Ectodermal cell (in vitro differentiated cells): ENCODE measurements around the gene LRRC38.

Experiments used
- H3K27ac ChIP-seq: 2 replicates; pipeline ENCODE4 v1.7.0; 2013; ENCODE audit warnings: mild to moderate bottlenecking, low read depth, low read length; ENCODE audit not compliant: insufficient read depth, poor library complexity, severe bottlenecking
- H3K27me3 ChIP-seq: 2 replicates; pipeline ENCODE4 v1.7.0; 2013; ENCODE audit warnings: mild to moderate bottlenecking, low read length; ENCODE audit not compliant: insufficient read depth, control insufficient read depth, poor library complexity, severe bottlenecking
- H3K36me3 ChIP-seq: one replicate; pipeline ENCODE4 v1.7.0; 2013; ENCODE audit warnings: low read length; ENCODE audit not compliant: control insufficient read depth, insufficient read depth
- H3K4me1 ChIP-seq: one replicate; pipeline ENCODE4 v1.7.0; 2013; ENCODE audit warnings: low read length; ENCODE audit not compliant: control insufficient read depth, insufficient read depth
- H3K4me3 ChIP-seq: 2 replicates; pipeline ENCODE4 v1.7.0; 2013; ENCODE audit warnings: low read depth, low read length, control low read depth; ENCODE audit not compliant: insufficient read depth
- H3K9me3 ChIP-seq: 2 replicates; pipeline ENCODE4 v1.7.0; 2013; ENCODE audit warnings: mild to moderate bottlenecking, low read length, moderate library complexity; ENCODE audit not compliant: control insufficient read depth
- WGBS, 2 experiments: methylation state at CpG; one replicate each; pipeline ENCODE4 v1.1.7; 2013; ENCODE audit warnings: missing lambda C conversion rate in 2 of 2; 5-methylcytosine and 5-hydroxymethylcytosine counted together

Gene LRRC38

DNA sequence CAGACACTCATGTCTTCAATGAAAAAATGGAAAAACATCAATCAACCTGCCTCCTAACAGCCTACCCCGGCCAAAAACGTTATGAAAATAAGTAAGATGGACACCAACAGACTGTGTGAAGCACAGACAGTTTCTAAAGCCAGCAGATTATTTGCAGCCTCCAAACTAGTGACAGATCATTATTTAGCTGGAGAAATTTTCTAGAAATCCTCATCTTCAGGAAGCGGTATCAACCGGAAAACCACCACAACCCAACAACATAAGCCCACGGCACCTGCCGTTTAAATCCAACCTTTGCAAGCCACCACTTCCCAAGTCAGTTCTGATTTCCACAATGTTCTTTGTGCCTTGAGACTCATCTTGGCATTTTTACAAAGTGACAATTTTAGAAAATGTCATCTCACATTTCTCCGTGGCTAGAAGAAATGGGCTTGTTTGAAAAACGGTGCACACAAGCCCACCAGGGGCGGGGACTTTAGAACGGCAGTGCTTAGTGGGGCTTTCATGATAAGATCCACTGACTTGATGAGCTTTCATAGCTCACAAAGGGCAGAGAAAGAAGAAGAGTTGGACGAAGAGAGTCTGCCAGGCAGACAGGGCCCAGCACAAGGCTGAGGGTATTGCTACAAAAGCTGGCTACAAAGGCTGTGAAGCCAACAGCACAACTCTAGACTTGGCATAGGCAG, 34.5 kb downstream of the LRRC38 start:
- no peak overlapping the region for H3K27ac ChIP-seq

DNA sequence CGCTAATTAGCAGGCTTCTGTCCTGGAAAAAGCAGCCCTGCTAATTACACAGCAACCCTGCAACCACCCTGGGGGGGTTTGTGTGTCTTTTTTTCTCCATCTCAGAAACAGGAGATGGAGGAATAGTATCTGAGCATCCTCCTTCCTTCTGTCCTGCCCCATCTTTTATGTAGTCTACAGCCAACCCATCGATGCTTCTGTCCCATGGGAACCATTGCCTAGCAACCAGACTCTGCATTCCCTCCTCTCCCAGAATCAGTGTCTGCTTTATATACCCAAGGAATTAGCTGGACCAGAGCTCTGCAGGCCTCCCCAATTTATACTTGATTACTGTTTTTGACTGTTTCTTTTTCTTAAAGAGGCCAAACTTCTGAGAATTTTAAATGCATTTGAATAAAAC, 35.1 kb downstream of the LRRC38 start:
- Histone ChIP-seq H3K4me3 (no peak overlapping the region), H3K4me1 (no peaks in the 10 kb centered on the region), H3K9me3 (no peaks in the 10 kb centered on the region), H3K27ac (no peak overlapping the region), H3K36me3 (no peaks in the 10 kb centered on the region), H3K27me3 (no peaks in the 10 kb centered on the region)
- WGBS, 2 experiments, result 81 to 87% methylated on average over 2 of the region's 2 CpGs

More for the DNA sequence above, 34.5 kb downstream of the LRRC38 start:
- Histone ChIP-seq H3K36me3 (no peaks in the 10 kb centered on the region), H3K4me3 (no peak overlapping the region), H3K27me3 (no peaks in the 10 kb centered on the region), H3K9me3 (no peaks in the 10 kb centered on the region), H3K4me1 (no peaks in the 10 kb centered on the region)
- WGBS, 2 experiments, result 86 to 87% methylated on average over 11 of the region's 11 CpGs

- Histone ChIP-seq H3K27ac (no peak overlapping the region), H3K4me1 (no peaks in the 10 kb centered on the region), H3K36me3 (no peaks in the 10 kb centered on the region), H3K4me3 (no peak overlapping the region), H3K9me3 (no peaks in the 10 kb centered on the region), H3K27me3 (no peaks in the 10 kb centered on the region)
- 43 to 48% methylated on average over 4 to 5 of the region's 5 CpGs for WGBS, 2 experiments
Observed at GRCh38 chr1:13469343-13469742, 44.5 kb downstream of the LRRC38 start.

- Histone ChIP-seq H3K27me3 (no peaks in the 10 kb centered on the region), H3K9me3 (no peaks in the 10 kb centered on the region), H3K36me3 (no peaks in the 10 kb centered on the region), H3K27ac (no peak overlapping the region), H3K4me1 (no peaks in the 10 kb centered on the region), H3K4me3 (no peak overlapping the region)
- 62 to 67% methylated on average over 1 of the region's 1 CpG for WGBS, 2 experiments
Observed at GRCh38 chr1:13465515-13465914, 48.3 kb downstream of the LRRC38 start.

DNA sequence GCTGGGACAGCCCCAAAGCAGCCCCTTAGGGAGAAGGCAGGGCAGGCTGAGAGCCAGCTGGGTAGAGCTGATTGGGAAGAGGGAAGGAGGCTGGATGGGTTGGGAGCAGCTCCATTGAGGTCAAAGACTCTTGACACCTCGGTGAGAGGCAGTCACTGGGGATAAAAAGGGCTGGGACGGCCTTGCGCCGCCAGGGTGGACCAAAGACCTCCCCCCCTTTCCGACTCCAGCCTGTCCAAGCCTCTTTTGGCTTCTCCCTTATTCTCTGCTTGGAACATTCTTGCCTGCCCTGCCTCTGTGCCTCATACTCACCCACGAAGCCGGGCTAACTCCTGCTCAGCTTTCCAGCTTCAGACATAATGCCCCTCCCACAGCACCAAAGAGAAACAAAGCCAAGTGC, 51.1 kb downstream of the LRRC38 start:
- H3K36me3 ChIP-seq, result no peaks in the 10 kb centered on the region
- H3K9me3 ChIP-seq, result no peaks in the 10 kb centered on the region
- H3K27ac ChIP-seq, result no peak overlapping the region
- 75 to 78% methylated on average over 7 of the region's 7 CpGs for WGBS, 2 experiments
- H3K4me1 ChIP-seq, result no peaks in the 10 kb centered on the region
- no peak overlapping the region for H3K4me3 ChIP-seq
- H3K27me3 ChIP-seq, result no peaks in the 10 kb centered on the region

- 79 to 93% methylated on average over 2 of the region's 2 CpGs for WGBS, 2 experiments
- no peak overlapping the region for H3K27ac ChIP-seq
- no peaks in the 10 kb centered on the region for H3K36me3 ChIP-seq
- peaks cover 2% of the 10 kb centered on the region for H3K9me3 ChIP-seq
- H3K27me3 ChIP-seq, result no peaks in the 10 kb centered on the region
- no peak overlapping the region for H3K4me3 ChIP-seq
- no peaks in the 10 kb centered on the region for H3K4me1 ChIP-seq
Observed at GRCh38 chr1:13461977-13462376, 51.8 kb downstream of the LRRC38 start.

GRCh38 chr1:13456904-13457532, 56.8 kb downstream of the LRRC38 start:
- no peaks in the 10 kb centered on the region for H3K27me3 ChIP-seq
- no peaks in the 10 kb centered on the region for H3K36me3 ChIP-seq
- H3K4me3 ChIP-seq, result no peak overlapping the region
- H3K9me3 ChIP-seq, result peaks cover 2% of the 10 kb centered on the region
- 79 to 80% methylated on average over 15 of the region's 15 CpGs for WGBS, 2 experiments
- no peak overlapping the region for H3K27ac ChIP-seq
- H3K4me1 ChIP-seq, result no peaks in the 10 kb centered on the region

GRCh38 chr1:13451399-13451965, 62.3 kb downstream of the LRRC38 start:
- H3K9me3 ChIP-seq, result no peaks in the 10 kb centered on the region
- H3K27ac ChIP-seq, result no peak overlapping the region
- no peak overlapping the region for H3K4me3 ChIP-seq
- no peaks in the 10 kb centered on the region for H3K4me1 ChIP-seq
- H3K36me3 ChIP-seq, result no peaks in the 10 kb centered on the region
- H3K27me3 ChIP-seq, result no peaks in the 10 kb centered on the region
- 72% methylated on average over 6 of the region's 6 CpGs for WGBS, 2 experiments

DNA sequence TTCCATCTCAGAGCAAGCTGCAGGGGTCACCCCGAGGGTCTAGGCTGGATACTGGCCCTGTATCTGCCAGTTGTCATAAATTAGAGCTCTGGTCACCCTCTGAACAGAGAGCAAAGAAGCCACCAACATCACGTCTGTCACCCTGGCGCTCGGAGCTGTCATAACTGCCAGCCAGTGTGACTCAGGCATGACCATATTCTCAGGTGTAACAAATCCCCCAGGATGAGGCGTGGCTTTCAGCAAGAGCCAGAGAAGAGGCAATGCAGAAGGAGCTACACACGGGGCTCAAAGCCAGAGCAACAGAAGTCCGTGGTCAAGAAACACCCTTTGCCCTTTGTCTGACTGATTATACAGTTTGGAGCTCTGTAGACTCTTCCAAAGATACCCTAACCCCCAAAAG, 63.6 kb downstream of the LRRC38 start:
- no peaks in the 10 kb centered on the region for H3K36me3 ChIP-seq
- no peak overlapping the region for H3K27ac ChIP-seq
- WGBS, 2 experiments, result 68 to 70% methylated on average over 7 of the region's 7 CpGs
- H3K4me3 ChIP-seq, result no peak overlapping the region
- no peaks in the 10 kb centered on the region for H3K27me3 ChIP-seq
- no peaks in the 10 kb centered on the region for H3K9me3 ChIP-seq
- H3K4me1 ChIP-seq, result no peaks in the 10 kb centered on the region

DNA sequence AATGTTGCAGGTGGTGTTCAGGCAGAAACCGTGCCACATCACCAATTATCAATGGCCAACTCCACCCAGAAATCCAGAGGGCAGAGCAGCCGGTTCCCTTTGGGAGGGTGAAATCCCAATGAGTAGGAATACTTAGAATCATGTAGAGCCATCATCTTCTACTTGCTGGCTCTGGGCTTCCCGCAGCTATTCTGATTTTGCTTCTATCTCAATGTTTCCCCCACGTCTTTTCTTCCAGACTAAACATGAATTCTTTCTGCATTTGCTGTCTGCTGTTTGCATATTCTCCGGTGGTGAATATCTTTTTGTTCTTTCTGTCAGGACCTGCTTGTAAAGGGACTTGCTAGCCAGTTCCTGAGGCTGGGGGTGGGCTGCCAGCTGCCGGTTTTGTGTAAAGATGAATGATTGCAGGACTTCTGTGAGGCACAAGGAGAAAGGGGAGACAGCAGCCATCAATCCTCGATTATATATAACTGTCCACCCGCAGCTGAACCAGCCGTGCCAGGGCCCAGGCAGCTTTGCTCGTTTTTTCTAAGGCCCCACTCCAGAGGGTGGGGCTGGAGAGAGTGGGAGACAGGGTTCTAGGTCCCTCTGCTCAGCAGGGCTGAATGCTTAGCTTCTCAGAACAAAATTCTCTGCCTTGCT, 70.3 kb downstream of the LRRC38 start:
- Histone ChIP-seq H3K27me3 (no peaks in the 10 kb centered on the region), H3K36me3 (no peaks in the 10 kb centered on the region), H3K4me3 (no peak overlapping the region), H3K27ac (no peak overlapping the region), H3K4me1 (no peaks in the 10 kb centered on the region), H3K9me3 (no peaks in the 10 kb centered on the region)
- 71% methylated on average over 10 of the region's 10 CpGs for WGBS, 2 experiments
